ENCODE data around the gene CBX1.

GRCh38 chr17:48139944-48140343 lies 38.7 kb upstream of the CBX1 start:
- TF ChIP-seq POLR2A (IDR thresholded peaks at IDR 0.05; ENCODE audit: low read depth, low read length) (no peak), POLR2AphosphoS5 (IDR thresholded peaks at IDR 0.05; ENCODE audit: low read depth, low read length) (no peak), TAF1 (IDR thresholded peaks at IDR 0.05; ENCODE audit: borderline replicate concordance, low read depth, low read length) (no peak)
